Caco-2 (cell line): Measurements from ENCODE around the gene PIGL. TPM values are rescaled to one million over a fixed set of nuclear protein-coding genes. Genes with fewer than 3 reads are reported as not detected.

Source experiments
- Bru-seq: library from RNA; stranded (reverse); fragments of 400-500 nt; gene quantifications from one replicate; lab custom pipeline; 2021; lab: Mats Ljungman, UMichigan
- BruChase-seq, 2 experiments: library from RNA; stranded (reverse); fragments of 400-500 nt; gene quantifications; one replicate each; lab custom pipeline; 2021; lab: Mats Ljungman, UMichigan
- BruUV-seq: library from RNA; stranded (reverse); fragments of 400-500 nt; replicated peaks from 2 replicates; lab custom pipeline; 2021; lab: Mats Ljungman, UMichigan
- CTCF ChIA-PET: fragments of 300-600 bp; sonication (Branson Sonifier 250); formaldehyde crosslinking; loops from one replicate; lab custom pipeline; 2022; ENCODE audit warnings: antibody characterized with exemption; lab: Charles Lee
- POLR2A ChIA-PET: fragments of 300-600 bp; sonication (Branson Sonifier 250); formaldehyde crosslinking; loops from one replicate; lab custom pipeline; 2022; ENCODE audit warnings: antibody characterized with exemption; lab: Charles Lee
- DNase-seq, 2 experiments: peaks; one replicate each; pipeline versions ENCODE4 v3.0.0 to v3.0.0-alpha.2; 2020 to 2022
- H3K27me3 ChIP-seq: replicated peaks from 2 replicates; pipeline ENCODE4 v1.6.0; 2011; ENCODE audit warnings: low read length; ENCODE audit not compliant: control insufficient read depth, insufficient read depth
- H3K36me3 ChIP-seq: 2 replicates; pipeline ENCODE4 v1.5.1; 2011; ENCODE audit warnings: low read length; ENCODE audit not compliant: control insufficient read depth, insufficient read depth
- H3K4me1 ChIP-seq: fragments of 250-450 bp; sonication (Bioruptor Pico); 2 replicates; pipeline ENCODE4 v1.5.1; 2020; ENCODE audit warnings: mild to moderate bottlenecking
- H3K4me3 ChIP-seq: 2 replicates; pipeline ENCODE4 v1.5.1; 2011; ENCODE audit warnings: low read depth, mild to moderate bottlenecking, control low read depth, low read length
- H3K9me3 ChIP-seq: fragments of 250-450 bp; sonication (Bioruptor Pico); 2 replicates; pipeline ENCODE4 v1.5.1; 2020; ENCODE audit warnings: mild to moderate bottlenecking, moderate library complexity
- H3K27ac Mint-ChIP-seq: one replicate; pipeline ENCODE4 v1.8.0; 2022; ENCODE audit warnings: mixed read lengths; ENCODE audit not compliant: unreplicated experiment
- H3K27me3 Mint-ChIP-seq: one replicate; pipeline ENCODE4 v1.8.0; 2022; ENCODE audit warnings: mixed read lengths; ENCODE audit not compliant: insufficient read depth, unreplicated experiment
- H3K36me3 Mint-ChIP-seq: one replicate; pipeline ENCODE4 v1.8.0; 2022; ENCODE audit warnings: mild to moderate bottlenecking, mixed read lengths; ENCODE audit not compliant: insufficient read depth, unreplicated experiment
- H3K4me1 Mint-ChIP-seq: one replicate; pipeline ENCODE4 v1.8.0; 2022; ENCODE audit warnings: low read depth, mixed read lengths; ENCODE audit not compliant: unreplicated experiment
- H3K4me3 Mint-ChIP-seq: one replicate; pipeline ENCODE4 v1.8.0; 2022; ENCODE audit warnings: mild to moderate bottlenecking, moderate library complexity, mixed read lengths; ENCODE audit not compliant: unreplicated experiment
- H3K9me3 Mint-ChIP-seq: one replicate; pipeline ENCODE4 v1.8.0; 2022; ENCODE audit warnings: mixed read lengths; ENCODE audit not compliant: unreplicated experiment
- CTCF ChIP-seq, 2 experiments: fragments of 200-600 bp in 1 of 2; IDR thresholded peaks; 1 replicate in 1 of 2; 2 replicates in 1 of 2; pipeline versions ENCODE4 v1.5.1 to v1.8.0; 2011 to 2022; ENCODE audit warnings: antibody characterized with exemption in 1 of 2, control low read depth in 1 of 2, inconsistent platforms in 1 of 2, low read depth in 1 of 2, low read length in 1 of 2, mild to moderate bottlenecking in 1 of 2, moderate library complexity in 1 of 2; ENCODE audit not compliant: insufficient read depth in 1 of 2, severe bottlenecking in 1 of 2, unreplicated experiment in 1 of 2
- intact Hi-C: fragments of 100-400 bp; cut with micrococcal nuclease; formaldehyde crosslinking; loops from one replicate; pipeline ENCODE4 v1.10.0; 2022; ENCODE audit not compliant: unreplicated experiment
- long read RNA-seq: library from polyadenylated mRNA; stranded (forward); transcript quantifications from one replicate; pipeline ENCODE4 v2.0.0, GENCODE V29; 2022
- total RNA-seq: library from RNA; stranded (reverse); gene quantifications from 2 replicates; pipeline ENCODE4 v1.2.3, GENCODE V29; 2022

The PIGL gene
- total RNA-seq, result 20.0 and 21.1 TPM in 2 replicates
- Bru-seq, nascent RNA, result percentile 51 among the genes with signal in this experiment
- percentile 53 among the genes with signal in this experiment for BruChase-seq, experiment 1, labeled RNA remaining after a 2-hour chase
- percentile 53 among the genes with signal in this experiment for BruChase-seq, experiment 2, labeled RNA remaining after a 6-hour chase
- long read RNA-seq, partial matches to known transcripts, result 1 of 11 reads
- long read RNA-seq, other reads (novel, unspliced or antisense), result 3 of 11 reads

GRCh38 chr17:16217002-16217635 lies at the start of gene PIGL:
Gene PIGL (plus strand): TSS chr17:16217210. CDS start chr17:16217227, 17 bp downstream.
- peak within 1 kb of the TSS; percentile 71 for H3K4me3 ChIP-seq
- peak; percentile 82 to 85 for DNase-seq
- intact Hi-C loops, result loop anchor here (5.0 kb wide), 1 partner anchor 70 kb away; no protein-coding TSS in a partner anchor
- ChIA-PET POLR2A (interaction anchor here (0.9 kb wide), 1 partner anchor 222 kb away, joined by 4 read pairs; no protein-coding TSS in a partner anchor), CTCF (interaction anchor here (1.7 kb wide), 1 partner anchor 69 kb away, joined by 5 read pairs; no protein-coding TSS in a partner anchor)
- BruUV-seq, result no TSS peak
- peaks cover 12% of the 10 kb centered on the region for H3K36me3 Mint-ChIP-seq
- H3K36me3 ChIP-seq, result no peaks in the 10 kb centered on the region
- no peaks in the 10 kb centered on the region for H3K4me1 Mint-ChIP-seq
- no peaks in the 10 kb centered on the region; the same call in 1 of the 2 replicates for H3K4me1 ChIP-seq
- H3K4me3 Mint-ChIP-seq, result peak within 1 kb of the TSS; percentile 95
- H3K9me3 ChIP-seq, result no peaks in the 10 kb centered on the region
- no peak for TF ChIP-seq CTCF (IDR thresholded peaks at IDR 0.05; ENCODE audit: insufficient read depth in 1 of 2, low read depth in 1 of 2, low read length in 1 of 2, severe bottlenecking in 1 of 2, unreplicated experiment in 1 of 2)
- H3K9me3 Mint-ChIP-seq, result no peaks in the 10 kb centered on the region
- H3K27me3 Mint-ChIP-seq, result no peaks in the 10 kb centered on the region
- H3K27ac Mint-ChIP-seq, result peak within 1 kb of the TSS; percentile 85
- H3K27me3 ChIP-seq, result no peaks in the 10 kb centered on the region

- ChIA-PET CTCF (no interaction called here), POLR2A (no interaction called here)
- intact Hi-C loops, result no loop called here
- no peaks in the 10 kb centered on the region for H3K27me3 Mint-ChIP-seq
- no peak overlapping the region for H3K27ac Mint-ChIP-seq
- H3K9me3 ChIP-seq, result no peaks in the 10 kb centered on the region
- no peak overlapping the region for H3K4me3 Mint-ChIP-seq
- peak in 1 of 2 experiments; percentile 8 for DNase-seq
- H3K4me1 ChIP-seq, result no peaks in the 10 kb centered on the region
- H3K9me3 Mint-ChIP-seq, result no peaks in the 10 kb centered on the region
- no peaks in the 10 kb centered on the region for H3K4me1 Mint-ChIP-seq
- no peaks in the 10 kb centered on the region for H3K36me3 Mint-ChIP-seq
- no peak overlapping the region for H3K4me3 ChIP-seq
- no peak for TF ChIP-seq CTCF (IDR thresholded peaks at IDR 0.05; ENCODE audit: insufficient read depth in 1 of 2, low read depth in 1 of 2, low read length in 1 of 2, severe bottlenecking in 1 of 2, unreplicated experiment in 1 of 2)
- H3K27me3 ChIP-seq, result no peaks in the 10 kb centered on the region
- no TSS peak for BruUV-seq
- H3K36me3 ChIP-seq, result no peaks in the 10 kb centered on the region
These were observed 45.4 kb upstream of the PIGL start for GRCh38 chr17:16171613-16172012.

- no TSS peak for BruUV-seq
- no peak for DNase-seq
- Mint-ChIP-seq H3K4me1 (no peaks in the 10 kb centered on the region), H3K9me3 (no peaks in the 10 kb centered on the region), H3K4me3 (no peak overlapping the region), H3K36me3 (peaks cover 10% of the 10 kb centered on the region), H3K27ac (no peak overlapping the region), H3K27me3 (no peaks in the 10 kb centered on the region)
- no peak for TF ChIP-seq CTCF (IDR thresholded peaks at IDR 0.05; ENCODE audit: insufficient read depth in 1 of 2, low read depth in 1 of 2, low read length in 1 of 2, severe bottlenecking in 1 of 2, unreplicated experiment in 1 of 2)
- Histone ChIP-seq H3K36me3 (no peaks in the 10 kb centered on the region), H3K9me3 (no peaks in the 10 kb centered on the region), H3K27me3 (no peaks in the 10 kb centered on the region), H3K4me1 (no peaks in the 10 kb centered on the region), H3K4me3 (no peak overlapping the region)
- ChIA-PET CTCF (no interaction called here), POLR2A (no interaction called here)
- intact Hi-C loops, result no loop called here
These were observed 38.2 kb upstream of the PIGL start for GRCh38 chr17:16178836-16179235.
